ENCODE results near the gene DUSP8. TPM values are rescaled to one million over a fixed set of nuclear protein-coding genes. Genes with fewer than 3 reads are reported as not detected.

The DUSP8 gene
- total RNA-seq, 4 donors from 2014 or later, result 1.9 to 4.8 (median 3.0) TPM

DNA sequence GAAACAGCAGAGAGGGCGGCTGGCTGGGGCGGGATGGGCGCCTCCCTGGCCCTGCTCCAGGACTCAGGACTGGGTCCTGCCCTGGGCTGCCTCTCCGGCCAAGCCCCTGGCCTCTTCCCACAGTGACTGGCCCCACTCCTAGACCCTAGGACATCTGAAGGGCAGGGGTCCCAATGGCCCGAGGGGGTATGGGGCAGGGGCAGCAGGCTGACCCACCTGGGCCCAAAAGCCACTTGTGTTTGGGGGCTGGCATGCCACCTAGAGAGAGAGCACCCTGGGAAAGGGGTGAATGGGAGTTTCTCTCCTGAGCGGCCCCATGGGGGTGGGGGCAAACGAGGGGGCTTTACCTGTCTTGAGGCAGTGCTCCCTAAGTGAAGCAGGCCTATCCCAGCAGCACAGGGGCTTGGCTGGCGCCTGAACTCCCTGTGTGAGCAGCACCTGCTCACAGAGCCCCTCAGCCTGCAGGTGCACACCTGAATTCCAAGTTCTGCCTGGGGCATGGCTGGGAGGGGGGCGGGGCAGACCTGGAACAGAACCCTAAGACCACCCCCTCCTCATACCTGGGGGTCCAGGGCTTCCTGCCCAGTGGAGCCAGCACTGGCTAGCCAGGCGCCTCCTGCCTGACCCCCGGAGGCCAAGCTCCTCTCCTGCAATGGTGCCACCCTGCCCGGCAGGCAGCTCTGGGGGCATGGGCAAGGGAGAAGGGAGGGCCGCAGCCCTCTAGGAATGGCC, 16.9 kb downstream of the DUSP8 start:
- H3K9me3 ChIP-seq, result no peaks in the 10 kb centered on the region
- DNase-seq (ENCODE audit: low spot score in 2 of 2), result peak in 1 of 2 donors; percentile 57
- 80% methylated on average over 4 of the region's 13 CpGs for WGBS
- H3K27ac ChIP-seq, result no peak overlapping the region
- H3K27me3 ChIP-seq, result peaks cover 11% of the 10 kb centered on the region
- H3K4me1 ChIP-seq, result peaks cover 26% of the 10 kb centered on the region
- H3K36me3 ChIP-seq, result peaks cover 7% of the 10 kb centered on the region
- no peak overlapping the region for H3K4me3 ChIP-seq
- TF ChIP-seq POLR2AphosphoS5 (IDR thresholded peaks at IDR 0.05) (no peak), EP300 (IDR thresholded peaks at IDR 0.05) (no peak), POLR2A (IDR thresholded peaks at IDR 0.05) (no peak)
- TF ChIP-seq, protein P1, sequence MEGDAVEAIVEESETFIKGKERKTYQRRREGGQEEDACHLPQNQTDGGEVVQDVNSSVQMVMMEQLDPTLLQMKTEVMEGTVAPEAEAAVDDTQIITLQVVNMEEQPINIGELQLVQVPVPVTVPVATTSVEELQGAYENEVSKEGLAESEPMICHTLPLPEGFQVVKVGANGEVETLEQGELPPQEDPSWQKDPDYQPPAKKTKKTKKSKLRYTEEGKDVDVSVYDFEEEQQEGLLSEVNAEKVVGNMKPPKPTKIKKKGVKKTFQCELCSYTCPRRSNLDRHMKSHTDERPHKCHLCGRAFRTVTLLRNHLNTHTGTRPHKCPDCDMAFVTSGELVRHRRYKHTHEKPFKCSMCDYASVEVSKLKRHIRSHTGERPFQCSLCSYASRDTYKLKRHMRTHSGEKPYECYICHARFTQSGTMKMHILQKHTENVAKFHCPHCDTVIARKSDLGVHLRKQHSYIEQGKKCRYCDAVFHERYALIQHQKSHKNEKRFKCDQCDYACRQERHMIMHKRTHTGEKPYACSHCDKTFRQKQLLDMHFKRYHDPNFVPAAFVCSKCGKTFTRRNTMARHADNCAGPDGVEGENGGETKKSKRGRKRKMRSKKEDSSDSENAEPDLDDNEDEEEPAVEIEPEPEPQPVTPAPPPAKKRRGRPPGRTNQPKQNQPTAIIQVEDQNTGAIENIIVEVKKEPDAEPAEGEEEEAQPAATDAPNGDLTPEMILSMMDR (IDR thresholded peaks at IDR 0.05), result no peak

DNA sequence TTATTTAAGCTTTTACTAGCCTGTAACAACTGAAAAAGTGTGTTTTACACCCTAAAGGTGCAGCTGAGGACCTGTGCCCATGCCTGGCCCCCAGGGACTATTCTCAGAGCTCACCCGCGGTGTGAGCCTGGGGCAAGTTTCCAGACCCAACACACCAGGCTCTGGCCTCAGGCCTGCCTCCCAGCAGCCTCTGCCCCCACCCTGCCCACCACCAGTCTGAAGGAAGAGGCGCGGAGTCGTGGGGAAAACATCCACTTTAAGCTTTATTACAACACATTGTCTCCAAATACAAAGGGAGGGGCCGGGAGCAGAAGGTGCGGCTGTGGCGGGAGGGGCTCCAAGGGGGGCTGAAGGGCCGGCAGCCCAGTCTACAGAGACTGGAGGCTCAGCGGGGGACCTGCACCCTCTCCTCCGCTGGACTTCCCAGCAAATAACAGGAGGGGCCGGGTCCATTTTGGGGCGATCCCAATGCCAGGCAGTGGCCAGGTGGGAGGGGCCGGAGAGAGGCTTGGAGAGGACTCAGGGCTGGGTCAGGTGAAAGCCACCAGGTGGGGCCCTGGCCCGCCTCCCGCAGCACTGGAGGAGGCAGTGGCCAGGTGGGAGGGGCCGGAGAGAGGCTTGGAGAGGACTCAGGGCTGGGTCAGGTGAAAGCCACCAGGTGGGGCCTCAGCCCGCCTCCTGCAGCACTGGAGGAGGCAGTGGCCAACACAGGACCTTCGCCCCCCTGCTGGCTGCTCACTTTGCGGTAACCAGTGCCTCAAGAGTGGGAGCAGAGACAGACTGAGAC, 18.1 kb downstream of the DUSP8 start:
- H3K27ac ChIP-seq, result no peak overlapping the region
- peaks cover 18% of the 10 kb centered on the region for H3K27me3 ChIP-seq
- TF ChIP-seq POLR2A (IDR thresholded peaks at IDR 0.05) (no peak), POLR2AphosphoS5 (IDR thresholded peaks at IDR 0.05) (no peak), EP300 (IDR thresholded peaks at IDR 0.05) (no peak)
- TF ChIP-seq, protein P1 (IDR thresholded peaks at IDR 0.05), result no peak
- H3K4me1 ChIP-seq, result peaks cover 18% of the 10 kb centered on the region
- H3K36me3 ChIP-seq, result peaks cover 7% of the 10 kb centered on the region
- no peak for DNase-seq (ENCODE audit: low spot score in 2 of 2)
- WGBS, result 52% methylated on average over 17 of the region's 20 CpGs
- no peak overlapping the region for H3K4me3 ChIP-seq
- no peaks in the 10 kb centered on the region for H3K9me3 ChIP-seq

DNA sequence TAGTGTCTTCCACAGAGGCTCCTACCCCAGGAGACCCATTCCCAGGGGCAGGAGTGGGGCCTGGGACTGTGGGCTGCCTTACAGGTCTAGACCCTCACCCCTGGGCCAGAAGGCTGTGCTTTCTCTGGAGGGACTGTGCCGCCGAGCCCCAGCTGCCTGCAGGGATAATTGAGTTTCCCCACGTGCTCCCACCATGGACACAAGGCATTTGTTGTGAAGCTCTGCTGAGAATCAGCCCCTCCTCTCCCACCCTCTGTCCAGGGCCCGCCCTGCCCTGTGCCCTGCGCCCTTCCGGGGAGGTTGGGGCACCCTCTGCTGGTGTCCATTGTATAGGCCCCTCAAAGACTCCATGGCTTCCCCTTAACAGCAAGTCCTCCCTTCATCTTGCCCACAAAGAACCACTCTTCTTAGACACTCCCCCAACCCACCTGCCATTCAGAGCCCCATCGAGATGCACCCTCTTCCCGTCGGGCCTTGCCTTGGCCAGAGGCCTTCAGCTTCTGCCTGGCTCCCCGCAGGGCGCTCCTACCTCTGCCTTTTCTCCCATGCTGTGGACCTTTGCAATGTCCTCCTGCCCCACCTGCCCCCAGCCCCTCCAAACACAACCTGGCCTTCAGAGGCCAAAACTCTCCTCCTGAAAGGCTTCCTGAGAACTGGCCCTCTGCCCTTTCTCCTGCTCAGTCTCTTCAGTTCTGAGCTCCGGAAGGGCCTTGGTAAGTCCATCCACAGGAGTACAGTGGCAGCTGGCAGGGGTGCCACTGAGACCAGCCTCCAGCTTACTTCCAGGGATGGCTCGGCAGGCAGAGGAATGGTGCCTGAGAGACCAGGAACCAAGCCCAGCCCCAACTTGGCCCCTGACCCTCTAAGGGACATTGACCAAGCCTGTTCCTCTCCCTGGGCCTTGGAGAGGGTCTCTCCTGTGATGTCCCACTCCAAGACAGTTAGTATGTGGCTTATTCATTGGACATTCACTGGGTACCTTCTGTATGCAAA, 22.4 kb downstream of the DUSP8 start:
- Histone ChIP-seq H3K27me3 (peaks cover 53% of the 10 kb centered on the region), H3K9me3 (no peaks in the 10 kb centered on the region), H3K4me1 (peaks cover 34% of the 10 kb centered on the region), H3K36me3 (no peaks in the 10 kb centered on the region), H3K4me3 (no peak overlapping the region), H3K27ac (no peak overlapping the region)
- WGBS, result 84% methylated on average over 10 of the region's 13 CpGs
- TF ChIP-seq POLR2A (IDR thresholded peaks at IDR 0.05) (no peak), POLR2AphosphoS5 (IDR thresholded peaks at IDR 0.05) (no peak)
- TF ChIP-seq, protein P1 (IDR thresholded peaks at IDR 0.05), result no peak
- no peak for DNase-seq (ENCODE audit: low spot score in 2 of 2)

DNA sequence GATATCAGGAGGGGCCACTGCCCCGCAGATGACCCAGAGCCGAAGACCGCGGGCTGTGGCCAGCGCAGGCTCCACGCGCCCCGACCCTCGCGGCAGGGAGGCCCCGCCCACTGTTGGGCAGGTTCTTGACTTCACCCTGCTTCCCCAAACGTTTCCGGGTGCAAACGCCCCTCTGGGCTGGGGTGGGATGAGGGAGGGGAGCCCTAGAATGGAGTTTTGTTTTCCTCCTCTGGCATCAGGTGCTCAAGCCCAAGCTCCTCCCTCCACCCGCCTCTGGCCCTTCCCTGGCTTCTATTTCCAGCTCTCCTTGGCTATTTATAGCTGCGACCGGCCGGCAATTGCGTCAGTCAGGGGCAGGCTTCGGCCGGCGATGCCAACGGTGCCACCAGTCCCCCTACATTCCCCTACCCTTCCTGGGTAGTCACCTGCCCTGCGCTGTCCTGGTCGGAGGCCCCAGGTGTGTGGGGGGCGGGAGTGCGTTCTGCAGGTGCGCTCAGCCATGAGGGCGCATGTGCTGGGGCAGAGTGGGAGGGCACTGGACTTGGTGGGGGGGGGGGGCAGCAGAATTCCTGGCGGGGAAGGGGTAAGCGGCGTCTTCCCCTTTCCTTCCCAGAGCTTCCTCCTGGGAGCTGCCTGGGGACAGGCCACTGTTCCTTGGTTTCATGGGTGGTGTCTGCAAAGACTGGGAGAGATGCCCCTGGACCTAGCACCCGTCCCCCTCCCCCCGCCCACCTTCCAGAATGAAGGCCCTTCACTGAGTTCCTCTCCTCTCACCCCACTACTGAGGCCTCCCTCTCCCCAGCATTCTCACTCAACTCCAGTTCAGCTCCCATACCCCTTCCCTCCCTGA, 23.6 kb downstream of the DUSP8 start:
- Histone ChIP-seq H3K4me1 (peaks cover 30% of the 10 kb centered on the region), H3K4me3 (peak overlapping the region; percentile 39)
- TF ChIP-seq POLR2AphosphoS5 (IDR thresholded peaks at IDR 0.05), result no peak
- peak; percentile 19 for TF ChIP-seq EP300 (IDR thresholded peaks at IDR 0.05)

More for the DNA sequence above, 23.6 kb downstream of the DUSP8 start:
- WGBS, result 22% methylated on average over 16 of the region's 34 CpGs
- Histone ChIP-seq H3K27me3 (peaks cover 50% of the 10 kb centered on the region), H3K9me3 (no peaks in the 10 kb centered on the region), H3K36me3 (no peaks in the 10 kb centered on the region), H3K27ac (no peak overlapping the region)
- DNase-seq (ENCODE audit: low spot score in 2 of 2), result no peak

All from suprapubic skin (tissue), 4 donors.